Mononuclear cell (primary cell): ENCODE measurements around the gene SLC38A6. TPM values are rescaled to one million over a fixed set of nuclear protein-coding genes. Genes with fewer than 3 reads are reported as not detected.

Experiments
- H3K27me3 ChIP-seq: 2 replicates; pipeline ENCODE4 v1.6.0; 2011; ENCODE audit warnings: low read length, control low read depth; ENCODE audit not compliant: insufficient read depth
- H3K4me1 ChIP-seq: 2 replicates; pipeline ENCODE4 v1.5.1; 2011; ENCODE audit warnings: mild to moderate bottlenecking, low read length, control low read depth; ENCODE audit not compliant: insufficient read depth
- H3K4me3 ChIP-seq: 2 replicates; pipeline ENCODE4 v1.5.1; 2011; ENCODE audit warnings: mild to moderate bottlenecking, low read length, moderate library complexity
- H3K9me3 ChIP-seq: 2 replicates; pipeline ENCODE4 v1.5.1; 2011; ENCODE audit warnings: low read depth, mild to moderate bottlenecking, control low read depth, low read length
- total RNA-seq: library from RNA; depleted of rRNA; stranded (reverse); fragments of >200 nt; gene quantifications from one replicate; pipeline ENCODE4 v1.2.3, GENCODE V29; 2012

Gene SLC38A6
- total RNA-seq, 1 donor, result 8.9 TPM

- no peaks in the 10 kb centered on the region for H3K27me3 ChIP-seq
- no peaks in the 10 kb centered on the region for H3K9me3 ChIP-seq
- no peak overlapping the region for H3K4me3 ChIP-seq
- no peaks in the 10 kb centered on the region for H3K4me1 ChIP-seq
Measured at GRCh38 chr14:60968671-60969070, 12.4 kb upstream of the SLC38A6 start.

GRCh38 chr14:60970146-60970545 is 10.9 kb upstream of the SLC38A6 start:
- Histone ChIP-seq H3K27me3 (no peaks in the 10 kb centered on the region), H3K4me1 (no peaks in the 10 kb centered on the region), H3K4me3 (no peak overlapping the region), H3K9me3 (no peaks in the 10 kb centered on the region)

- Histone ChIP-seq H3K27me3 (no peaks in the 10 kb centered on the region), H3K4me1 (no peaks in the 10 kb centered on the region), H3K9me3 (no peaks in the 10 kb centered on the region), H3K4me3 (no peak overlapping the region)
Measured at GRCh38 chr14:60971271-60971670, 9.8 kb upstream of the SLC38A6 start.

GRCh38 chr14:60972295-60972694 is 8.8 kb upstream of the SLC38A6 start:
- no peaks in the 10 kb centered on the region for H3K9me3 ChIP-seq
- no peak overlapping the region for H3K4me3 ChIP-seq
- no peaks in the 10 kb centered on the region for H3K4me1 ChIP-seq
- H3K27me3 ChIP-seq, result no peaks in the 10 kb centered on the region

- Histone ChIP-seq H3K4me3 (no peak overlapping the region), H3K4me1 (no peaks in the 10 kb centered on the region), H3K27me3 (no peaks in the 10 kb centered on the region), H3K9me3 (no peaks in the 10 kb centered on the region)
Measured at GRCh38 chr14:60973070-60973469, 8.0 kb upstream of the SLC38A6 start.

GRCh38 chr14:60974090-60974651 is 6.9 kb upstream of the SLC38A6 start:
- no peaks in the 10 kb centered on the region for H3K9me3 ChIP-seq
- H3K27me3 ChIP-seq, result no peaks in the 10 kb centered on the region
- no peaks in the 10 kb centered on the region for H3K4me1 ChIP-seq
- H3K4me3 ChIP-seq, result no peak overlapping the region

- Histone ChIP-seq H3K9me3 (no peaks in the 10 kb centered on the region), H3K27me3 (no peaks in the 10 kb centered on the region), H3K4me1 (peaks cover 5% of the 10 kb centered on the region), H3K4me3 (no peak overlapping the region)
Measured at GRCh38 chr14:60975551-60975950, 5.5 kb upstream of the SLC38A6 start.

- H3K4me1 ChIP-seq, result peaks cover 21% of the 10 kb centered on the region
- no peak overlapping the region for H3K4me3 ChIP-seq
- H3K9me3 ChIP-seq, result no peaks in the 10 kb centered on the region
- H3K27me3 ChIP-seq, result no peaks in the 10 kb centered on the region
Measured at GRCh38 chr14:60977847-60978246, 3.2 kb upstream of the SLC38A6 start.

GRCh38 chr14:60981633-60982455 is 799 bp downstream of the SLC38A6 start:
- H3K4me1 ChIP-seq, result peaks cover 38% of the 10 kb centered on the region

GRCh38 chr14:60984196-60984595 is 3.2 kb downstream of the SLC38A6 start:
- H3K4me1 ChIP-seq, result peaks cover 38% of the 10 kb centered on the region
- H3K27me3 ChIP-seq, result no peaks in the 10 kb centered on the region
- no peaks in the 10 kb centered on the region for H3K9me3 ChIP-seq
- no peak overlapping the region for H3K4me3 ChIP-seq

More at GRCh38 chr14:60981633-60982455, 799 bp downstream of the SLC38A6 start:
- Histone ChIP-seq H3K27me3 (no peaks in the 10 kb centered on the region), H3K4me3 (peak overlapping the region; percentile 82), H3K9me3 (no peaks in the 10 kb centered on the region)

- Histone ChIP-seq H3K4me3 (no peak overlapping the region), H3K9me3 (no peaks in the 10 kb centered on the region), H3K27me3 (no peaks in the 10 kb centered on the region), H3K4me1 (peaks cover 30% of the 10 kb centered on the region)
Measured at GRCh38 chr14:60986500-60986899, 5.5 kb downstream of the SLC38A6 start.

GRCh38 chr14:60989599-60989998 is 8.6 kb downstream of the SLC38A6 start:
- Histone ChIP-seq H3K4me1 (peaks cover 5% of the 10 kb centered on the region), H3K4me3 (no peak overlapping the region), H3K27me3 (no peaks in the 10 kb centered on the region), H3K9me3 (no peaks in the 10 kb centered on the region)

- Histone ChIP-seq H3K9me3 (no peaks in the 10 kb centered on the region), H3K4me3 (no peak overlapping the region), H3K27me3 (no peaks in the 10 kb centered on the region), H3K4me1 (no peaks in the 10 kb centered on the region)
Measured at GRCh38 chr14:60998617-60999016, 17.6 kb downstream of the SLC38A6 start.

GRCh38 chr14:60999536-60999935 is 18.5 kb downstream of the SLC38A6 start:
- H3K4me3 ChIP-seq, result no peak overlapping the region
- H3K4me1 ChIP-seq, result no peaks in the 10 kb centered on the region
- H3K27me3 ChIP-seq, result no peaks in the 10 kb centered on the region
- no peaks in the 10 kb centered on the region for H3K9me3 ChIP-seq

- Histone ChIP-seq H3K4me1 (no peaks in the 10 kb centered on the region), H3K9me3 (no peaks in the 10 kb centered on the region), H3K27me3 (no peaks in the 10 kb centered on the region), H3K4me3 (no peak overlapping the region)
Measured at GRCh38 chr14:61003571-61003970, 22.5 kb downstream of the SLC38A6 start.

GRCh38 chr14:61019537-61019936 is 38.5 kb downstream of the SLC38A6 start:
- no peaks in the 10 kb centered on the region for H3K9me3 ChIP-seq
- H3K27me3 ChIP-seq, result no peaks in the 10 kb centered on the region
- no peaks in the 10 kb centered on the region for H3K4me1 ChIP-seq
- no peak overlapping the region for H3K4me3 ChIP-seq
